A549 (cell line): Measurements from ENCODE around the gene DBNDD2. TPM values are rescaled to one million over a fixed set of nuclear protein-coding genes. Genes with fewer than 3 reads are reported as not detected.

Source experiments
- ATAC-seq, 2 experiments: fragments of 200-7000 bp in 1 of 2; fragments of >200 bp in 1 of 2; cut with Nextera tagmentation in 1 of 2; cut with Tn5 transposase in 1 of 2; 3 replicates each; pipeline versions ENCODE4 v1.8.0 to v1.9.1; 2018 to 2020; ENCODE audit warnings: mild to moderate bottlenecking in 1 of 2, moderate library complexity in 1 of 2
- CTCF ChIA-PET: fragments of 300-600 bp; sonication (Branson Sonifier 250); formaldehyde crosslinking; extraction: SDS; loops from one replicate; lab custom pipeline; 2021; ENCODE audit warnings: antibody characterized with exemption, inconsistent platforms; lab: Yijun Ruan, JAX
- POLR2A ChIA-PET: fragments of 350-600 bp; formaldehyde crosslinking; extraction: SDS; loops from one replicate; lab custom pipeline; 2021; ENCODE audit warnings: antibody characterized with exemption, inconsistent platforms; lab: Yijun Ruan, JAX
- DNase-seq, 2 experiments: peaks; one replicate each; pipeline versions ENCODE4 v3.0.0 to v3.0.0-alpha.2; 2011 to 2016; ENCODE audit warnings: low read depth in 1 of 2, low spot score in 1 of 2
- FAIRE-seq: peaks from 2 replicates; lab custom pipeline; 2011; peaks lifted over from hg19 to GRCh38; lab: Jason Lieb, UNC
- H3K27ac ChIP-seq, 2 experiments: fragments of >200 bp; sonication (Bioruptor Twin); formaldehyde crosslinking; 3 replicates each; pipeline ENCODE4 v1.5.1; 2016 to 2017
- H3K4me1 ChIP-seq: fragments of >200 bp; sonication (Bioruptor Twin); formaldehyde crosslinking; 3 replicates; pipeline ENCODE4 v1.6.1; 2016
- H3K4me2 ChIP-seq: fragments of >200 bp; sonication (Bioruptor Twin); formaldehyde crosslinking; 3 replicates; pipeline ENCODE4 v1.6.1; 2016
- H3K4me3 ChIP-seq: fragments of >200 bp; sonication (Bioruptor Twin); formaldehyde crosslinking; 3 replicates; pipeline ENCODE4 v1.5.1; 2016
- H3K9me3 ChIP-seq: fragments of >200 bp; sonication (Bioruptor Twin); formaldehyde crosslinking; 3 replicates; pipeline ENCODE4 v1.6.1; 2016
- CBX2 ChIP-seq: fragments of 200-600 bp; sonication (generic); IDR thresholded peaks from 2 replicates; pipeline ENCODE4 v1.6.1; 2016; ENCODE audit warnings: low read depth, mild to moderate bottlenecking, borderline replicate concordance
- CHD4 ChIP-seq: fragments of 200-600 bp; sonication (generic); IDR thresholded peaks from 2 replicates; pipeline ENCODE4 v1.6.1; 2016; ENCODE audit warnings: antibody characterized with exemption, mild to moderate bottlenecking, borderline replicate concordance
- EP300 ChIP-seq, 2 experiments: fragments of >200 bp; sonication (Bioruptor Twin); formaldehyde crosslinking; IDR thresholded peaks; 2 replicates in 1 of 2; 3 replicates in 1 of 2; pipeline ENCODE4 v1.6.1; 2016 to 2017
- ESRRA ChIP-seq: fragments of 150-350 bp; IDR thresholded peaks from 2 replicates; pipeline ENCODE4 v1.6.1; 2014; ENCODE audit warnings: mild to moderate bottlenecking, low read length, borderline replicate concordance
- FOSB ChIP-seq: fragments of 250-450 bp; sonication (Bioruptor Pico); IDR thresholded peaks from 2 replicates; pipeline ENCODE4 v1.5.0; 2020; ENCODE audit warnings: mild to moderate bottlenecking, moderate library complexity
- FOXS1 ChIP-seq: fragments of 250-450 bp; sonication (Bioruptor Pico); IDR thresholded peaks from 2 replicates; pipeline ENCODE4 v1.5.0; 2020; ENCODE audit warnings: mild to moderate bottlenecking, moderate library complexity
- KDM1A ChIP-seq: fragments of 200-600 bp; sonication (generic); IDR thresholded peaks from 2 replicates; pipeline ENCODE4 v1.6.1; 2016; ENCODE audit warnings: low read depth, mild to moderate bottlenecking
- MAFK ChIP-seq: fragments of 450-650 bp; IDR thresholded peaks from 2 replicates; pipeline ENCODE4 v1.6.1; 2014; ENCODE audit not compliant: partially characterized antibody
- MAZ ChIP-seq: fragments of 150-350 bp; IDR thresholded peaks from 2 replicates; pipeline ENCODE4 v1.6.1; 2014; ENCODE audit warnings: antibody characterized with exemption, low read depth, low read length, borderline replicate concordance
- MYC ChIP-seq: IDR thresholded peaks from 2 replicates; pipeline ENCODE4 v1.6.1; 2012; ENCODE audit warnings: mild to moderate bottlenecking, inconsistent platforms, low read length, improper control_type of control experiment, borderline replicate concordance
- NR3C1 ChIP-seq: fragments of >200 bp; sonication (Bioruptor Twin); formaldehyde crosslinking; IDR thresholded peaks from 3 replicates; pipeline ENCODE4 v1.6.1; 2017
- SMC3 ChIP-seq: fragments of >200 bp; sonication (Bioruptor Twin); formaldehyde crosslinking; IDR thresholded peaks from 3 replicates; pipeline ENCODE4 v1.6.1; 2018; ENCODE audit warnings: inconsistent platforms
- TP53 ChIP-seq: fragments of 250-450 bp; sonication (Bioruptor Pico); IDR thresholded peaks from 2 replicates; pipeline ENCODE4 v1.5.0; 2021; ENCODE audit warnings: mild to moderate bottlenecking, moderate library complexity
- ZC3H11A ChIP-seq: fragments of 450-650 bp; IDR thresholded peaks from 2 replicates; pipeline ENCODE4 v1.6.1; 2014; ENCODE audit warnings: antibody characterized with exemption, mild to moderate bottlenecking
- ZFP36 ChIP-seq: fragments of 450-650 bp; IDR thresholded peaks from 2 replicates; pipeline ENCODE4 v1.6.1; 2014; ENCODE audit warnings: borderline replicate concordance; ENCODE audit not compliant: partially characterized antibody
- ZSCAN20 ChIP-seq: fragments of 250-450 bp; sonication (Bioruptor Pico); IDR thresholded peaks from 2 replicates; pipeline ENCODE4 v1.8.0; 2022; ENCODE audit warnings: mild to moderate bottlenecking, moderate library complexity
- WGBS: methylation state at CpG from one replicate; pipeline ENCODE4 v1.1.6; 2017; ENCODE audit errors: missing lambda C conversion rate; 5-methylcytosine and 5-hydroxymethylcytosine counted together
- polyA plus RNA-seq, 4 experiments: library from polyadenylated mRNA; depleted of rRNA in 3 of 4; stranded (reverse); fragments of >200 nt; fragmentation: RNase III in 1 of 4; extraction: RNeasy Plus Mini Kit Qiagen cat#74134 plus additional on column Dnase treatment in 1 of 4; gene quantifications; 2 replicates in 3 of 4; 3 replicates in 1 of 4; pipeline ENCODE4 v1.2.3, GENCODE V29; 2011 to 2017
- TF ChIP-seq, protein P1 (sequence below): IDR thresholded peaks from 2 replicates; pipeline ENCODE4 v1.6.1; 2012; ENCODE audit warnings: low read depth, borderline replicate concordance
- TF ChIP-seq, protein P2 (sequence below): fragments of 200-600 bp; sonication (generic); IDR thresholded peaks from 2 replicates; pipeline ENCODE4 v1.6.1; 2016; ENCODE audit warnings: antibody characterized with exemption, mild to moderate bottlenecking, moderate library complexity
- TF ChIP-seq, protein P3 (sequence below): IDR thresholded peaks from 2 replicates; pipeline ENCODE4 v1.6.1; 2012
- TF ChIP-seq, protein P4 (sequence below): fragments of 450-650 bp; IDR thresholded peaks from 2 replicates; pipeline ENCODE4 v1.6.1; 2014; ENCODE audit warnings: antibody characterized with exemption

The DBNDD2 gene
- polyA plus RNA-seq, 2 of the 4 experiments (the other 2 are of a cell fraction), result 6.5 to 20.9 TPM

DNA sequence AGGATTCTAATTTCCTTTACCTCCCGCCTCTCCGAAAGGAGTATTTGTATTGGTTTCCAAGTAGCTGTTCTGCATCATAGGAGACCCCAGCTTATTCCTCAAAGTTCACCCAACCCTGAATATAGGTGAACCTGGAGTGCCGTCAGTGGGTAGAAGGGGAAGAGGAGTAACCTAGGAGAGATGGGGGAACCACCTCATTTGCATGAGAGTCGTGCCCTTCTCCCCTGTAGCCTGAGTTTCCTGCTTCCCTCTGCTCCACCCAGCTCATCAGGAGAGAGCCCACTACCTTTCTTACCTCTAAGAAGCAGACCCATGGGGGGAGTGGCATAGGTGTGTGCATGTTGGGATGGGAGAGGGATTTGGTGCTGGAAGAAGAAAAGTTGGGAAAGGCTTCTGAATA lies 44.1 kb downstream of the DBNDD2 start (continued):
- no peak for TF ChIP-seq CBX2

DNA sequence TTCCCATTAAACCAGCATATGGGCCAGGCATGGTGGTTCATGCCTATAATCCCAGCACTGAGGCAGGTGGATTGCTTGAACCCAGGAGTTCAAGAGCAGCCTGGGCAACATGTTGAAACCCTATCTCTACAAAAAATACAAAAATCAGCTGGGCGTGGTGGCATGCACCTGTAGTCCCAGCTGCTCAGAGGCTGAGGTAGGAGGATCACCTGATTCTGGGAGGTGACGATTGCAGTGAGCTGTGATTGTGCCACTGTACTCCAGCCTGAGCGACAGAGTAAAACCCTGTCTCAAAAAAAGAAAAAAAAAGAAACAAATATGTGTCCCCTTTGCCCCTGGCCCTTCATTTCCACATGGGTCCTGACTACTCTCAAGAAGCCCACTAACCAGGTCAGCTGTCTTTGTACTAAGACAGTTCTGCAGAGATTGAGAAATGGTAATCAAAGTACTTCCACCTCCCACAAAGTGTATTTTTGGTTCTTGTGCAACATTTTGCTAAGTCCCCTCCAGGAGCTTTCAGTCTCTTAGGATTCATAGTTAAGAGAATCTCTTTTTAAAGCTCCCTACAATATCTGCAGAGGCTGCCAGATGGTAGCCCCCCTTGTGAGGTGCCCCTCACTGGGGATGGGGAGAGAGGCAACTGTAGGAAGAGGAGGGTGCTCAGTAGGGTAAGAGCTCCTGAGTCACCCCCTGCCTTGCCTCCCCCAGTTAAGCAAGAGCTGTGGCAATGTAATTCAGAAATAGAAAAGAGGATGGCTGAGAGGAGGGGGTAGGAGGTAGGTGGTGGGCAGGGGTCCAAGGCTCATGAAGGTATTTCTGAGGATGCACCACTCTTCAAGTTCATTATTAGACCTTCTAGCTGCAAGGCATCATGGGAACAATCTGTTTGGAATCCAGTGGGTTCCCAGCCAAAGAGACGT lies 44.9 kb downstream of the DBNDD2 start:
- no peak for FAIRE-seq
- Histone ChIP-seq H3K27ac (no peak overlapping the region), H3K4me2 (no peak overlapping the region), H3K4me1 (no peaks in the 10 kb centered on the region), H3K4me3 (no peak overlapping the region)
- no peak for TF ChIP-seq MYC
- TF ChIP-seq, protein P1, sequence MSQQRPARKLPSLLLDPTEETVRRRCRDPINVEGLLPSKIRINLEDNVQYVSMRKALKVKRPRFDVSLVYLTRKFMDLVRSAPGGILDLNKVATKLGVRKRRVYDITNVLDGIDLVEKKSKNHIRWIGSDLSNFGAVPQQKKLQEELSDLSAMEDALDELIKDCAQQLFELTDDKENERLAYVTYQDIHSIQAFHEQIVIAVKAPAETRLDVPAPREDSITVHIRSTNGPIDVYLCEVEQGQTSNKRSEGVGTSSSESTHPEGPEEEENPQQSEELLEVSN, result no peak
- TF ChIP-seq, protein P2, sequence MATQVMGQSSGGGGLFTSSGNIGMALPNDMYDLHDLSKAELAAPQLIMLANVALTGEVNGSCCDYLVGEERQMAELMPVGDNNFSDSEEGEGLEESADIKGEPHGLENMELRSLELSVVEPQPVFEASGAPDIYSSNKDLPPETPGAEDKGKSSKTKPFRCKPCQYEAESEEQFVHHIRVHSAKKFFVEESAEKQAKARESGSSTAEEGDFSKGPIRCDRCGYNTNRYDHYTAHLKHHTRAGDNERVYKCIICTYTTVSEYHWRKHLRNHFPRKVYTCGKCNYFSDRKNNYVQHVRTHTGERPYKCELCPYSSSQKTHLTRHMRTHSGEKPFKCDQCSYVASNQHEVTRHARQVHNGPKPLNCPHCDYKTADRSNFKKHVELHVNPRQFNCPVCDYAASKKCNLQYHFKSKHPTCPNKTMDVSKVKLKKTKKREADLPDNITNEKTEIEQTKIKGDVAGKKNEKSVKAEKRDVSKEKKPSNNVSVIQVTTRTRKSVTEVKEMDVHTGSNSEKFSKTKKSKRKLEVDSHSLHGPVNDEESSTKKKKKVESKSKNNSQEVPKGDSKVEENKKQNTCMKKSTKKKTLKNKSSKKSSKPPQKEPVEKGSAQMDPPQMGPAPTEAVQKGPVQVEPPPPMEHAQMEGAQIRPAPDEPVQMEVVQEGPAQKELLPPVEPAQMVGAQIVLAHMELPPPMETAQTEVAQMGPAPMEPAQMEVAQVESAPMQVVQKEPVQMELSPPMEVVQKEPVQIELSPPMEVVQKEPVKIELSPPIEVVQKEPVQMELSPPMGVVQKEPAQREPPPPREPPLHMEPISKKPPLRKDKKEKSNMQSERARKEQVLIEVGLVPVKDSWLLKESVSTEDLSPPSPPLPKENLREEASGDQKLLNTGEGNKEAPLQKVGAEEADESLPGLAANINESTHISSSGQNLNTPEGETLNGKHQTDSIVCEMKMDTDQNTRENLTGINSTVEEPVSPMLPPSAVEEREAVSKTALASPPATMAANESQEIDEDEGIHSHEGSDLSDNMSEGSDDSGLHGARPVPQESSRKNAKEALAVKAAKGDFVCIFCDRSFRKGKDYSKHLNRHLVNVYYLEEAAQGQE, result no peak
- no peak for TF ChIP-seq CHD4
- TF ChIP-seq, protein P3, sequence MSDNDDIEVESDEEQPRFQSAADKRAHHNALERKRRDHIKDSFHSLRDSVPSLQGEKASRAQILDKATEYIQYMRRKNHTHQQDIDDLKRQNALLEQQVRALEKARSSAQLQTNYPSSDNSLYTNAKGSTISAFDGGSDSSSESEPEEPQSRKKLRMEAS, result no peak
- no peak for TF ChIP-seq FOSB (CRISPR knock-in tag)
- no peak for TF ChIP-seq ZC3H11A
- TF ChIP-seq, protein P4, sequence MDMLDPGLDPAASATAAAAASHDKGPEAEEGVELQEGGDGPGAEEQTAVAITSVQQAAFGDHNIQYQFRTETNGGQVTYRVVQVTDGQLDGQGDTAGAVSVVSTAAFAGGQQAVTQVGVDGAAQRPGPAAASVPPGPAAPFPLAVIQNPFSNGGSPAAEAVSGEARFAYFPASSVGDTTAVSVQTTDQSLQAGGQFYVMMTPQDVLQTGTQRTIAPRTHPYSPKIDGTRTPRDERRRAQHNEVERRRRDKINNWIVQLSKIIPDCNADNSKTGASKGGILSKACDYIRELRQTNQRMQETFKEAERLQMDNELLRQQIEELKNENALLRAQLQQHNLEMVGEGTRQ, result no peak
- no peak for TF ChIP-seq ZSCAN20
- no peak for TF ChIP-seq NR3C1
- TF ChIP-seq MAFK, result no peak
- TF ChIP-seq ZFP36, result no peak
- TF ChIP-seq EP300 (IDR thresholded peaks at IDR 0.05), result no peak
- TF ChIP-seq MAZ, result no peak
- no peak for TF ChIP-seq TP53 (CRISPR knock-in tag)
- TF ChIP-seq SMC3, result no peak
- TF ChIP-seq FOXS1 (CRISPR knock-in tag), result no peak
- TF ChIP-seq KDM1A, result no peak
- TF ChIP-seq ESRRA, result no peak
- TF ChIP-seq, all 56 proteins: peak for 0
- no peak for ATAC-seq
- no peak for DNase-seq
- ChIA-PET CTCF (interaction anchor here (0.6 to 11.9 kb wide), 16 partner anchors 8 to 409 kb away, joined by 3 to 111 read pairs (median 4); partner anchors contain the start of gene SYS1), POLR2A (no interaction called here)
- 33% methylated on average over 4 of the region's 4 CpGs for WGBS
- H3K9me3 ChIP-seq, result no peaks in the 10 kb centered on the region
